Measurements from ENCODE around the gene NTN3.
A peak's percentile ranks its signal among the peaks of the same experiment; 100 is the strongest.

The NTN3 gene

GRCh38 chr16:2459647-2460390 is 11.3 kb upstream of the NTN3 start, which contains the start of gene TEDC2:
Gene TEDC2 (plus strand): TSS chr16:2460109. CDS start chr16:2460145, 36 bp downstream.
- Histone ChIP-seq H3K27ac (ENCODE audit: low read length) (no peak within 1 kb of the TSS), H3K36me3 (ENCODE audit: control insufficient read depth, low read depth, low read length) (peaks cover 33% of the 10 kb centered on the region), H3K4me3 (ENCODE audit: low read length) (peak within 1 kb of the TSS; percentile 76), H3K9ac (ENCODE audit: low read length) (peak within 1 kb of the TSS; percentile 65), H3K9me3 (ENCODE audit: control insufficient read depth, low read depth, low read length) (no peaks in the 10 kb centered on the region), H3K27me3 (ENCODE audit: control insufficient read depth, insufficient read depth, low read length) (no peaks in the 10 kb centered on the region), H3K4me1 (ENCODE audit: control insufficient read depth, low read depth, low read length) (peaks cover 6% of the 10 kb centered on the region)

GRCh38 chr16:2460391-2460713 is 10.7 kb upstream of the NTN3 start:
- peaks cover 31% of the 10 kb centered on the region for H3K36me3 ChIP-seq (ENCODE audit: control insufficient read depth, low read depth, low read length)
- peaks cover 6% of the 10 kb centered on the region for H3K4me1 ChIP-seq (ENCODE audit: control insufficient read depth, low read depth, low read length)
- H3K27ac ChIP-seq (ENCODE audit: low read length), result no peak overlapping the region
- H3K9ac ChIP-seq (ENCODE audit: low read length), result peak overlapping the region; percentile 65
- peak overlapping the region; percentile 76 for H3K4me3 ChIP-seq (ENCODE audit: low read length)
- H3K9me3 ChIP-seq (ENCODE audit: control insufficient read depth, low read depth, low read length), result no peaks in the 10 kb centered on the region
- no peaks in the 10 kb centered on the region for H3K27me3 ChIP-seq (ENCODE audit: control insufficient read depth, insufficient read depth, low read length)

- Histone ChIP-seq H3K9me3 (ENCODE audit: control insufficient read depth, low read depth, low read length) (no peaks in the 10 kb centered on the region), H3K27me3 (ENCODE audit: control insufficient read depth, insufficient read depth, low read length) (no peaks in the 10 kb centered on the region), H3K4me1 (ENCODE audit: control insufficient read depth, low read depth, low read length) (peaks cover 6% of the 10 kb centered on the region), H3K27ac (ENCODE audit: low read length) (no peak overlapping the region), H3K9ac (ENCODE audit: low read length) (no peak overlapping the region), H3K4me3 (ENCODE audit: low read length) (peak overlapping the region; percentile 76), H3K36me3 (ENCODE audit: control insufficient read depth, low read depth, low read length) (peaks cover 25% of the 10 kb centered on the region)
These were observed 10.2 kb upstream of the NTN3 start for GRCh38 chr16:2460916-2461315.

- Histone ChIP-seq H3K36me3 (ENCODE audit: control insufficient read depth, low read depth, low read length) (peaks cover 12% of the 10 kb centered on the region), H3K9me3 (ENCODE audit: control insufficient read depth, low read depth, low read length) (no peaks in the 10 kb centered on the region), H3K27me3 (ENCODE audit: control insufficient read depth, insufficient read depth, low read length) (no peaks in the 10 kb centered on the region), H3K9ac (ENCODE audit: low read length) (no peak overlapping the region), H3K4me1 (ENCODE audit: control insufficient read depth, low read depth, low read length) (peaks cover 6% of the 10 kb centered on the region), H3K27ac (ENCODE audit: low read length) (no peak overlapping the region), H3K4me3 (ENCODE audit: low read length) (no peak overlapping the region)
These were observed 8.8 kb upstream of the NTN3 start for GRCh38 chr16:2462031-2462866.

- Histone ChIP-seq H3K9me3 (ENCODE audit: control insufficient read depth, low read depth, low read length) (no peaks in the 10 kb centered on the region), H3K27ac (ENCODE audit: low read length) (no peak overlapping the region), H3K27me3 (ENCODE audit: control insufficient read depth, insufficient read depth, low read length) (peaks cover 12% of the 10 kb centered on the region), H3K4me3 (ENCODE audit: low read length) (no peak overlapping the region), H3K9ac (ENCODE audit: low read length) (no peak overlapping the region), H3K36me3 (ENCODE audit: control insufficient read depth, low read depth, low read length) (peaks cover 10% of the 10 kb centered on the region), H3K4me1 (ENCODE audit: control insufficient read depth, low read depth, low read length) (peaks cover 6% of the 10 kb centered on the region)
These were observed 6.8 kb upstream of the NTN3 start for GRCh38 chr16:2464333-2464732.

GRCh38 chr16:2465653-2466415 is 5.3 kb upstream of the NTN3 start:
- Histone ChIP-seq H3K4me1 (ENCODE audit: control insufficient read depth, low read depth, low read length) (peaks cover 9% of the 10 kb centered on the region), H3K27ac (ENCODE audit: low read length) (no peak overlapping the region), H3K36me3 (ENCODE audit: control insufficient read depth, low read depth, low read length) (peaks cover 10% of the 10 kb centered on the region), H3K9ac (ENCODE audit: low read length) (no peak overlapping the region), H3K9me3 (ENCODE audit: control insufficient read depth, low read depth, low read length) (no peaks in the 10 kb centered on the region), H3K27me3 (ENCODE audit: control insufficient read depth, insufficient read depth, low read length) (peaks cover 27% of the 10 kb centered on the region), H3K4me3 (ENCODE audit: low read length) (no peak overlapping the region)

GRCh38 chr16:2466667-2467527 is 4.2 kb upstream of the NTN3 start:
- Histone ChIP-seq H3K27me3 (ENCODE audit: control insufficient read depth, insufficient read depth, low read length) (peaks cover 37% of the 10 kb centered on the region), H3K4me3 (ENCODE audit: low read length) (peak overlapping the region; percentile 43), H3K36me3 (ENCODE audit: control insufficient read depth, low read depth, low read length) (peaks cover 5% of the 10 kb centered on the region), H3K27ac (ENCODE audit: low read length) (no peak overlapping the region), H3K4me1 (ENCODE audit: control insufficient read depth, low read depth, low read length) (peaks cover 9% of the 10 kb centered on the region), H3K9ac (ENCODE audit: low read length) (peak overlapping the region; percentile 29), H3K9me3 (ENCODE audit: control insufficient read depth, low read depth, low read length) (no peaks in the 10 kb centered on the region)

GRCh38 chr16:2467528-2468232 is 3.4 kb upstream of the NTN3 start:
- peaks cover 2% of the 10 kb centered on the region for H3K36me3 ChIP-seq (ENCODE audit: control insufficient read depth, low read depth, low read length)
- H3K27me3 ChIP-seq (ENCODE audit: control insufficient read depth, insufficient read depth, low read length), result peaks cover 45% of the 10 kb centered on the region
- no peaks in the 10 kb centered on the region for H3K9me3 ChIP-seq (ENCODE audit: control insufficient read depth, low read depth, low read length)
- H3K4me3 ChIP-seq (ENCODE audit: low read length), result peak overlapping the region; percentile 43
- H3K27ac ChIP-seq (ENCODE audit: low read length), result no peak overlapping the region
- H3K4me1 ChIP-seq (ENCODE audit: control insufficient read depth, low read depth, low read length), result peaks cover 9% of the 10 kb centered on the region
- H3K9ac ChIP-seq (ENCODE audit: low read length), result peak overlapping the region; percentile 46

- no peaks in the 10 kb centered on the region for H3K36me3 ChIP-seq (ENCODE audit: control insufficient read depth, low read depth, low read length)
- H3K9ac ChIP-seq (ENCODE audit: low read length), result peak overlapping the region; percentile 46
- peaks cover 51% of the 10 kb centered on the region for H3K27me3 ChIP-seq (ENCODE audit: control insufficient read depth, insufficient read depth, low read length)
- H3K27ac ChIP-seq (ENCODE audit: low read length), result no peak overlapping the region
- peak overlapping the region; percentile 43 for H3K4me3 ChIP-seq (ENCODE audit: low read length)
- peaks cover 9% of the 10 kb centered on the region for H3K4me1 ChIP-seq (ENCODE audit: control insufficient read depth, low read depth, low read length)
- H3K9me3 ChIP-seq (ENCODE audit: control insufficient read depth, low read depth, low read length), result no peaks in the 10 kb centered on the region
These were observed 2.8 kb upstream of the NTN3 start for GRCh38 chr16:2468233-2468724.

- peak overlapping the region; percentile 43 for H3K4me3 ChIP-seq (ENCODE audit: low read length)
- H3K27ac ChIP-seq (ENCODE audit: low read length), result no peak overlapping the region
- H3K9me3 ChIP-seq (ENCODE audit: control insufficient read depth, low read depth, low read length), result no peaks in the 10 kb centered on the region
- H3K27me3 ChIP-seq (ENCODE audit: control insufficient read depth, insufficient read depth, low read length), result peaks cover 56% of the 10 kb centered on the region
- H3K4me1 ChIP-seq (ENCODE audit: control insufficient read depth, low read depth, low read length), result peaks cover 9% of the 10 kb centered on the region
- H3K36me3 ChIP-seq (ENCODE audit: control insufficient read depth, low read depth, low read length), result no peaks in the 10 kb centered on the region
- H3K9ac ChIP-seq (ENCODE audit: low read length), result peak overlapping the region; percentile 46
These were observed 2.2 kb upstream of the NTN3 start for GRCh38 chr16:2468725-2469398.
